Osteoblast (primary cell): ENCODE data around the gene PATL1. TPM values are rescaled to one million over a fixed set of nuclear protein-coding genes. Genes with fewer than 3 reads are reported as not detected.
A peak's percentile ranks its signal among the peaks of the same experiment; 100 is the strongest.

Experiments used
- DNase-seq: peaks from one replicate; pipeline ENCODE4 v3.0.0; 2011; ENCODE audit warnings: low spot score, mixed read lengths; ENCODE audit not compliant: insufficient read length; ENCODE audit errors: missing footprints
- H2AFZ ChIP-seq: 2 replicates; pipeline ENCODE4 v1.6.0; 2011; ENCODE audit warnings: mild to moderate bottlenecking, low read length
- H3K27ac ChIP-seq: 2 replicates; pipeline ENCODE4 v1.5.1; 2011; ENCODE audit warnings: mild to moderate bottlenecking, low read depth, low read length, moderate library complexity
- H3K27me3 ChIP-seq: 2 replicates; pipeline ENCODE4 v1.6.0; 2012; ENCODE audit warnings: mild to moderate bottlenecking, control low read depth, inconsistent platforms, low read length, moderate library complexity; ENCODE audit not compliant: insufficient read depth
- H3K36me3 ChIP-seq: 2 replicates; pipeline ENCODE4 v1.5.1; 2011; ENCODE audit warnings: mild to moderate bottlenecking, low read length, control low read depth, moderate library complexity; ENCODE audit not compliant: insufficient read depth
- H3K4me1 ChIP-seq: 2 replicates; pipeline ENCODE4 v1.5.1; 2011; ENCODE audit warnings: mild to moderate bottlenecking, low read length, control low read depth, moderate library complexity; ENCODE audit not compliant: insufficient read depth
- H3K4me2 ChIP-seq: 2 replicates; pipeline ENCODE4 v1.6.0; 2011; ENCODE audit warnings: mild to moderate bottlenecking, low read length; ENCODE audit not compliant: insufficient read depth
- H3K4me3 ChIP-seq: fragments of 200-600 bp; sonication (generic); 3 replicates; pipeline ENCODE4 v1.5.1; 2012; ENCODE audit warnings: mild to moderate bottlenecking, low read length, inconsistent platforms; ENCODE audit not compliant: insufficient read depth
- H3K79me2 ChIP-seq: 2 replicates; pipeline ENCODE4 v1.6.0; 2012; ENCODE audit warnings: mild to moderate bottlenecking, low read length, control low read depth, inconsistent platforms; ENCODE audit not compliant: insufficient read depth
- H3K9me3 ChIP-seq: 2 replicates; pipeline ENCODE4 v1.5.1; 2011; ENCODE audit warnings: low read depth, low read length, control low read depth
- H4K20me1 ChIP-seq: 2 replicates; pipeline ENCODE4 v1.6.0; 2012; ENCODE audit warnings: mild to moderate bottlenecking, low read length, control low read depth; ENCODE audit not compliant: insufficient read depth
- total RNA-seq: library from RNA; depleted of rRNA; stranded (reverse); fragments of >200 nt; gene quantifications from 2 replicates; pipeline ENCODE4 v1.2.3, GENCODE V29; 2012
- TF ChIP-seq, protein P1 (sequence below): IDR thresholded peaks from 2 replicates; pipeline ENCODE4 v1.5.1; 2011; ENCODE audit warnings: mild to moderate bottlenecking, low read depth, low read length, moderate library complexity; ENCODE audit errors: extremely low read depth

PATL1 gene
- total RNA-seq, 1 donor = 19.5 TPM

DNA sequence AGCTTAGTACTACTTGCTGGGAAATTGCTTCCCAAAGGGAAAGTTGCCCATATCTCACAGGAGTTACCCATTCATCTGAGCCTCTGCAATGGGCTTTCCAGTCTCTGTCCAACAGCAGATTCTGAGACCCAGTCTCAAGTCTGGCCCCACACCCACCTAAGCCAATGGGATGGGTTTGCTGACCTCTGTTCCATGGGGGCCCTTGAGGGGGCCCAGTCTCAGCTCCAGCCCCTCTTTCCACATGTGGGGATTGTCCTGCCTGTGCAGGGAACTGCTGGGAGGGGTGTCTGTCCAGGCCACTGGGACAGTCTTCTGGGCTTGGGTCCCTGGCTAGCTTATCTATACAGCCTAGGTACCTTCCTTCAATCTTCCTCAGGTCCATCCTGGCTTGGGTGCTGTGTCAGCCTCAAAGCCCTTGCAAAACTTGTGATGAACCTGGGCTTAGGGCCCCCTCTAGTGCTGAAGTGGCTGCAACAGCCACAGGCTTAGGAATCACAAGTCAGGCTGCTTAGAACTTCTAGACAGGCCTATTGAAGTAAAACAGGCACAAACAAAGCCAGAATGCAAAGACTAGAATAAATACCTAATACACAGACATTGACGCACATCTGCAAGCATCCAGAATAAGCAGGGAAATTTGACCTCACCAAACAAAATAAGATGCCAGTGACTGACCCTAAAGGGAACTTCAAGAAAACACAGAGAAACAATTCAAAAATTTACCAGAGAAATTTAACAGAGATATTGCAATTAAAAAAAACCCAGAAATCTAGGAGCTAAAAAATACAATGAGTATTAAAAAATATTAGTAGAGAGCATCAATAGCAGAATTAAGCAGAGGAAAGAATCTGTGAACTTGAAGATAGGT lies 11.7 kb upstream of the PATL1 start:
- H3K4me1 ChIP-seq = no peaks in the 10 kb centered on the region
- H3K79me2 ChIP-seq = no peaks in the 10 kb centered on the region
- H4K20me1 ChIP-seq = no peaks in the 10 kb centered on the region
- H3K4me3 ChIP-seq = no peak overlapping the region
- no peaks in the 10 kb centered on the region for H3K36me3 ChIP-seq
- TF ChIP-seq, protein P1, sequence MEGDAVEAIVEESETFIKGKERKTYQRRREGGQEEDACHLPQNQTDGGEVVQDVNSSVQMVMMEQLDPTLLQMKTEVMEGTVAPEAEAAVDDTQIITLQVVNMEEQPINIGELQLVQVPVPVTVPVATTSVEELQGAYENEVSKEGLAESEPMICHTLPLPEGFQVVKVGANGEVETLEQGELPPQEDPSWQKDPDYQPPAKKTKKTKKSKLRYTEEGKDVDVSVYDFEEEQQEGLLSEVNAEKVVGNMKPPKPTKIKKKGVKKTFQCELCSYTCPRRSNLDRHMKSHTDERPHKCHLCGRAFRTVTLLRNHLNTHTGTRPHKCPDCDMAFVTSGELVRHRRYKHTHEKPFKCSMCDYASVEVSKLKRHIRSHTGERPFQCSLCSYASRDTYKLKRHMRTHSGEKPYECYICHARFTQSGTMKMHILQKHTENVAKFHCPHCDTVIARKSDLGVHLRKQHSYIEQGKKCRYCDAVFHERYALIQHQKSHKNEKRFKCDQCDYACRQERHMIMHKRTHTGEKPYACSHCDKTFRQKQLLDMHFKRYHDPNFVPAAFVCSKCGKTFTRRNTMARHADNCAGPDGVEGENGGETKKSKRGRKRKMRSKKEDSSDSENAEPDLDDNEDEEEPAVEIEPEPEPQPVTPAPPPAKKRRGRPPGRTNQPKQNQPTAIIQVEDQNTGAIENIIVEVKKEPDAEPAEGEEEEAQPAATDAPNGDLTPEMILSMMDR = peak; percentile 90
- H3K9me3 ChIP-seq = no peaks in the 10 kb centered on the region
- DNase-seq = peak; percentile 18
- H3K27me3 ChIP-seq = peaks cover 2% of the 10 kb centered on the region
- H2AFZ ChIP-seq = peak overlapping the region; percentile 21
- no peak overlapping the region for H3K27ac ChIP-seq
- no peak overlapping the region for H3K4me2 ChIP-seq

DNA sequence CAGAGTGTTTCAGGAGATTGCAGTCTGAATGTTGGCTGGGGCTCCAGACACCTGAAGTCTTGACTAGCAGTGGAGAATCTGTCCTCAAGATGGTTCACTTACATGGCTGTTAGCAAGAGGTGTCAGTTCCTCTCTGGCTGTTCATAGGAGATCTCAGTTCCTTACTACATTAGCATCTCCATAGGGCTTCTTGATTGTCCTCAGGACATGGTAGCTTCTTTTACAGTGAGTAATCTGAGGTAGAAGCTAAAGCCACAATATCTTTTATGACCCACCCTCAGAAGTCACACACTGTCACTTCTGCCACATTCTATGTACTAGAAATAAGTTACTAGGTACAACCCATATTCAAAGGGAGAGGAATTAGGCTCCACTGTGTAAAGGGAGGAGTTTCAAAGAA lies 10.5 kb upstream of the PATL1 start:
- Histone ChIP-seq H4K20me1 (no peaks in the 10 kb centered on the region), H2AFZ (no peak overlapping the region)

DNA sequence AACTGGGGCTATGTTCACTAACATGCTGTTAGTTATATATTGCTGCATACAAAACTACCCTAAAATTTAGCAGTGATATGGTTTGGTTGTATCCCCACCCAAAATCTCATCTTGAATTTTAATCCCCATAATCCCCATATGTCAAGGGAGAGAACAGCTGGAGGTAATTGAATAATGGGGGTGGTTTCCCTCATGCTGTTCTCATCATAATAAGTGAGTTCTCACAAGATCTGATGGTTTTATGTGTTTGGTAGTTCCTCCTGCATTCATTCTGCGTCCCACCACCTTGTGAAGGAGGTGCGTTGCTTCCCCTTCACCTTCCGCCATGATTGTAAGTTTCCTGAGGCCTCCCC lies 10.0 kb upstream of the PATL1 start:
- no peak overlapping the region for H3K27ac ChIP-seq
- no peaks in the 10 kb centered on the region for H3K27me3 ChIP-seq
- TF ChIP-seq, protein P1 = no peak
- no peak overlapping the region for H2AFZ ChIP-seq
- H3K4me3 ChIP-seq = no peak overlapping the region
- no peaks in the 10 kb centered on the region for H3K9me3 ChIP-seq
- no peaks in the 10 kb centered on the region for H3K36me3 ChIP-seq
- DNase-seq = no peak
- H4K20me1 ChIP-seq = no peaks in the 10 kb centered on the region
- H3K4me2 ChIP-seq = no peak overlapping the region
- H3K4me1 ChIP-seq = no peaks in the 10 kb centered on the region
- no peaks in the 10 kb centered on the region for H3K79me2 ChIP-seq

More for the DNA sequence above, 10.5 kb upstream of the PATL1 start:
- Histone ChIP-seq H3K9me3 (no peaks in the 10 kb centered on the region), H3K27ac (no peak overlapping the region), H3K4me2 (no peak overlapping the region), H3K27me3 (no peaks in the 10 kb centered on the region), H3K4me1 (no peaks in the 10 kb centered on the region), H3K36me3 (no peaks in the 10 kb centered on the region), H3K79me2 (no peaks in the 10 kb centered on the region), H3K4me3 (no peak overlapping the region)
- TF ChIP-seq, protein P1 = no peak
- DNase-seq = no peak

- no peak overlapping the region for H3K4me3 ChIP-seq
- H4K20me1 ChIP-seq = no peaks in the 10 kb centered on the region
- H3K27me3 ChIP-seq = no peaks in the 10 kb centered on the region
- TF ChIP-seq, protein P1 = no peak
- H3K9me3 ChIP-seq = no peaks in the 10 kb centered on the region
- H3K27ac ChIP-seq = no peak overlapping the region
- H2AFZ ChIP-seq = no peak overlapping the region
- H3K4me2 ChIP-seq = no peak overlapping the region
- no peaks in the 10 kb centered on the region for H3K36me3 ChIP-seq
- no peaks in the 10 kb centered on the region for H3K79me2 ChIP-seq
- DNase-seq = no peak
- H3K4me1 ChIP-seq = no peaks in the 10 kb centered on the region
Measured at GRCh38 chr11:59678118-59678812, 9.4 kb upstream of the PATL1 start.
